GM12878 (cell line): ENCODE results near the gene CPT1C. TPM values are rescaled to one million over a fixed set of nuclear protein-coding genes. Genes with fewer than 3 reads are reported as not detected.

Experiments
- ATF2 ChIP-seq: IDR thresholded peaks from 2 replicates; pipeline ENCODE4 v1.6.1; 2012; ENCODE audit warnings: low read length, inconsistent platforms
- BCLAF1 ChIP-seq: fragments of 450-650 bp; IDR thresholded peaks from 2 replicates; pipeline ENCODE4 v1.6.1; 2017; ENCODE audit warnings: antibody characterized with exemption, mild to moderate bottlenecking, moderate library complexity
- BRCA1 ChIP-seq: IDR thresholded peaks from 2 replicates; pipeline ENCODE4 v1.6.1; 2011; ENCODE audit warnings: low read depth, low read length, improper control_type of control experiment
- CBFB ChIP-seq: IDR thresholded peaks from 2 replicates; pipeline ENCODE4 v1.6.1; 2016; ENCODE audit warnings: antibody characterized with exemption, low read depth
- CHD1 ChIP-seq: IDR thresholded peaks from 2 replicates; pipeline ENCODE4 v1.6.1; 2012; ENCODE audit warnings: low read depth, low read length, improper control_type of control experiment
- E4F1 ChIP-seq: fragments of 450-650 bp; IDR thresholded peaks from 2 replicates; pipeline ENCODE4 v1.6.1; 2018; ENCODE audit warnings: borderline replicate concordance, mild to moderate bottlenecking; ENCODE audit not compliant: partially characterized antibody
- ESRRA ChIP-seq: IDR thresholded peaks from 2 replicates; pipeline ENCODE4 v1.6.1; 2012; ENCODE audit warnings: mild to moderate bottlenecking, low read length, improper control_type of control experiment
- IRF4 ChIP-seq: IDR thresholded peaks from 2 replicates; pipeline ENCODE4 v1.6.1; 2011; ENCODE audit warnings: low read depth, low read length
- JUNB ChIP-seq: IDR thresholded peaks from 2 replicates; pipeline ENCODE4 v1.6.1; 2016; ENCODE audit warnings: antibody characterized with exemption, mild to moderate bottlenecking
- JUND ChIP-seq: IDR thresholded peaks from 2 replicates; pipeline ENCODE4 v1.6.1; 2012; ENCODE audit warnings: low read depth, mild to moderate bottlenecking, low read length, improper control_type of control experiment, moderate library complexity
- LARP7 ChIP-seq: fragments of 450-650 bp; IDR thresholded peaks from 2 replicates; pipeline ENCODE4 v1.6.1; 2017; ENCODE audit warnings: mild to moderate bottlenecking
- MXI1 ChIP-seq: fragments of 150-350 bp; IDR thresholded peaks from 2 replicates; pipeline ENCODE4 v1.6.1; 2011; ENCODE audit warnings: low read depth, mild to moderate bottlenecking, inconsistent platforms, low read length, improper control_type of control experiment
- NFYB ChIP-seq: IDR thresholded peaks from 2 replicates; pipeline ENCODE4 v1.6.1; 2011; ENCODE audit warnings: low read depth, mild to moderate bottlenecking, low read length, improper control_type of control experiment, moderate library complexity; ENCODE audit not compliant: insufficient read depth
- RAD21 ChIP-seq: IDR thresholded peaks from 2 replicates; pipeline ENCODE4 v1.6.1; 2011; ENCODE audit warnings: mild to moderate bottlenecking, low read depth, low read length, moderate library complexity; ENCODE audit not compliant: insufficient read depth
- SKIL ChIP-seq: fragments of 450-650 bp; IDR thresholded peaks from 2 replicates; pipeline ENCODE4 v1.6.1; 2017; ENCODE audit warnings: mild to moderate bottlenecking, low read depth, inconsistent platforms; ENCODE audit not compliant: poor library complexity, severe bottlenecking
- SMAD5 ChIP-seq: IDR thresholded peaks from 2 replicates; pipeline ENCODE4 v1.6.1; 2016; ENCODE audit warnings: antibody characterized with exemption, low read depth
- TBL1XR1 ChIP-seq: IDR thresholded peaks from 2 replicates; pipeline ENCODE4 v1.6.1; 2012; ENCODE audit warnings: low read depth, low read length, improper control_type of control experiment
- USF1 ChIP-seq: IDR thresholded peaks from 2 replicates; pipeline ENCODE4 v1.6.1; 2011; ENCODE audit warnings: borderline replicate concordance, low read depth, mild to moderate bottlenecking, moderate library complexity, mixed read lengths, low read length; ENCODE audit not compliant: insufficient read depth; ENCODE audit errors: extremely low read length
- YY1 ChIP-seq: IDR thresholded peaks from 2 replicates; pipeline ENCODE4 v1.6.1; 2011; ENCODE audit warnings: low read depth, mild to moderate bottlenecking, low read length
- ZNF384 ChIP-seq: IDR thresholded peaks from 2 replicates; pipeline ENCODE4 v1.6.1; 2012; ENCODE audit warnings: low read depth, mild to moderate bottlenecking, low read length, improper control_type of control experiment, borderline replicate concordance
- ZNF622 ChIP-seq: fragments of 450-650 bp; IDR thresholded peaks from 2 replicates; pipeline ENCODE4 v1.6.1; 2017; ENCODE audit warnings: mild to moderate bottlenecking, inconsistent platforms
- polyA plus RNA-seq, 11 experiments: library from polyadenylated mRNA; depleted of rRNA in 4 of 11; unstranded in 6 of 11; stranded (reverse) in 5 of 11; fragments of >200 nt; fragmentation: Nextera tagmentation in 4 of 11; fragmentation: Illumina TruSeq in 1 of 11; extraction: Ambion mirVana in 4 of 11; extraction: Trizol in 1 of 11; gene quantifications; 1 replicate in 1 of 11; 2 replicates in 10 of 11; pipeline versions ENCODE4 v1.2.1 to v1.2.3, GENCODE V29; 2011 to 2016; ENCODE audit warnings: inconsistent platforms in 2 of 11, missing spikeins in 2 of 11, low read depth in 1 of 11
- total RNA-seq, 4 experiments: library from RNA; depleted of rRNA in 3 of 4; stranded (reverse); fragments of >200 nt in 3 of 4; fragmentation: Illumina TruSeq in 1 of 4; extraction: Trizol in 1 of 4; gene quantifications; 2 replicates each; pipeline versions ENCODE4 v1.2.1 to v1.2.3, GENCODE V29; 2013 to 2021

CPT1C gene
- total and polyA plus RNA-seq, 10 of the 15 experiments (the other 5 are each of a cell fraction or from before 2014, with no cell fraction given): 0.04 to 0.56 (median 0.21) TPM; not detected in 3

GRCh38 chr19:49677901-49678674 is 12.8 kb upstream of the CPT1C start (continued):
- TF ChIP-seq JUND (no peak), ZNF384 (no peak), BCLAF1 (no peak), USF1 (no peak), YY1 (peak; percentile 7; the same call in 1 of the 2 replicates), SKIL (peak; percentile 91), IRF4 (no peak), NFYB (no peak), JUNB (no peak), ATF2 (0 out of 2 replicates have a peak, but pooled peaks have one; percentile 28), BRCA1 (no peak), CHD1 (no peak), TBL1XR1 (no peak), RAD21 (peak; percentile 59), CBFB (no peak), LARP7 (no peak), ZNF622 (no peak), MXI1 (peak; percentile 68), SMAD5 (no peak), ESRRA (peak; percentile 74; the same call in 1 of the 2 replicates), E4F1 (no peak)
